GM18868 (cell line): ENCODE results near the gene GAN.
"Not testable (repeated sequence)": the region's sequence is repeated elsewhere in the genome, so short reads cannot be mapped to it uniquely, and the experiment has no call there.

Source experiments
- ATAC-seq: cut with Tn5 transposase; IDR thresholded peaks from one replicate; pipeline ENCODE4 v1.9.1; 2021; ENCODE audit warnings: mild to moderate bottlenecking, moderate library complexity; ENCODE audit not compliant: unreplicated experiment

GAN gene

GRCh38 chr16:81394966-81395655 lies 80.3 kb downstream of the GAN start:
- no peak for ATAC-seq

GRCh38 chr16:81397058-81397878 lies 82.5 kb downstream of the GAN start:
- no peak for ATAC-seq

DNA sequence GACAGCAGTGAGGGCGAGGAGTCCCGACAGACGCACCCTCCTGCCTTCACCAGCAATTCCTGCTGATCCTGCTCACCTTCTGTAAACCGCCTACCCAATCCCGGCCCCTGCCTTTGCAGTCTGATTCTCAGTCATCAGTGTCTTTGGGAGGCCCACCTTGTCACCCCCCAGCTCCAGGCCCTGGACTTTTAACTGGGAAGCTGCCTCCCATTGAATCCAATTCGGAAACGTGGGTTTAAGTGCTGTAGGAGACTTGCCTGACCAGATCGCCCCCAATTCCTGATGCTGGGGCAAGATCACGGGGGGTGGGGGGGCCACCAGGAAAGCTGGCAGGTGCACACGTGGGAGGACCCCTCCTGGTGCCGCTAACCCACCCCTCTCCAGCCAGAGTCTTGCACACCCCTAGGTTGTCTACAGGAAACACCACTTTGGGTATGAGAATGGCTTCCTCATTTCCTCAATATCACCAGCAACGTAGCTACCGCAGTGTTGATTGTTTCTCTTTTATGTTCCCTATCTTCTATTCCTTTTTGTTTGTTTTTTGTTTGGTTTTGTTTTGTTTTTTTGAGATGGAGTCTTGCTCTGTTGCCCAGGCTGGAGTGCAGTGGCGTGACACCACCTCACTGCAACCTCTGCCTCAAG lies 83.2 kb downstream of the GAN start:
- ATAC-seq: no peak

- ATAC-seq: no peak
Measured at GRCh38 chr16:81399909-81400308, 85.1 kb downstream of the GAN start.

- ATAC-seq: no peak
Measured at GRCh38 chr16:81401035-81401950, 86.5 kb downstream of the GAN start.

DNA sequence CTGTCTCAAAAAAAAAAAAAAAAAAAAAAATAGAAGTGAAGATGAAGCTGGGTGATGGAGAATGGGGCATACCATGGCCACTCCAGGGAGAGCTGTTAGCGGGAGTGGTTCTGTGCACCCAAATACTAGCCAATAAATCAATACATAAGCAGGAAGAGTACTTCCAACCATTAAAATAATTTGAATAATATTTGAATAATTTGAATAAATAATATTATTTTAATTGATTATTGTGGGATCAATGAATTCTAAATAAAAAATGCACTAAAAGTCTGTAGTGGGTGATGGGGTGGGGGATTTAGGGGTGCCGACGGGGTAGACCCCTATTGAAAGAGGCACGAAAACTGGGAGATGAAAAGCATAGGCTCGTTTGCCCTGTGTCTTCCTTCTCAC lies 88.4 kb downstream of the GAN start:
- ATAC-seq: no peak

- peak; percentile 72 for ATAC-seq
Measured at GRCh38 chr16:81403601-81404391, 89.0 kb downstream of the GAN start.

- not testable (repeated sequence) for ATAC-seq
Measured at GRCh38 chr16:81405002-81405401, 90.2 kb downstream of the GAN start.

DNA sequence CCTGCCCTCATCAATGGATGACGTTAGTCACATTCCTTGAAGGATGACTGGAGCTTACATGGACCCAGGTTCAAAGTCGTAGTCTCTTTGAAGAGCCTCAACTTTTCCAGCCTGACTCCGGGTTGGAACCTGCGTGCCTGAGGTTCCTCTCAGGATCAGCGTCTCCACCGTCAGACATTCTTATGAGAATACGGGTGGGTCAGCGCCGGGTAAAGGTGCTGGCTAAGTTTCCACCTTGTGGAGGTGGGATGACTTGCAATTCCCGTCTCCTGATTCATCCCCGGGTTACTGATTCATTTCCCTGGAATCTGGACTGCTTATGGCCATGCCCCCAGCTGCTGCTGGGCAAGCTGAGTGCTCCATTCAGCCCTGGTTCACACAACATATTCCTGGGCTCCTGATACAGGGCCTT lies 90.9 kb downstream of the GAN start:
- ATAC-seq: no peak

GRCh38 chr16:81408409-81408950 lies 93.7 kb downstream of the GAN start:
- no peak for ATAC-seq

DNA sequence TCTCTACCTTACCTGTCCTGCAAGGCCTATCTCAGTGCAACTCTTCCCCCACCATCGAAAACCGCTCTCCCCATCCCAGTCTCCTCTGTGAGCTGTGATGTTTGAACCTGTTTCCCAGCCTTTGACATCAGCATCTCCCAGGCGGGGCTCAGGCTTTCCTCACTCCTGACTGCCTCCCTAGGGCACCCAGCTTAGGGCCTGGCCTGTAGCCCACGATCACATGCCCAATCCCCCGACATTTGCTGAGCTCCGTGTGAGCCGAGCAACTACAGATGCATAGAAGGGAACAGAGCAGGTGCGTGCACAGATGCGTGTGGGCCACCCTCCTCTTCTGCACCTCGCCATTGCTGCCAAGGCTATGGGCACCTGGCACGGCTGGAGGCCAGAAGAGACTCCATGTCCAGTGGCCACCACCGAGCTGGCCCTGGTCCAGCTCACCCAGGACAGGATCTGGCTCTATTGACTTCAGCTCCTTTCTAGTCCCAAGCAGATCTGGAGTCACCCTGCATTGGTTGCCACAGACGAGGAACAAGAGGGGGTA lies 94.3 kb downstream of the GAN start:
- ATAC-seq: no peak

GRCh38 chr16:81410643-81411293 lies 96.0 kb downstream of the GAN start:
- ATAC-seq: no peak

GRCh38 chr16:81413245-81413990 lies 98.7 kb downstream of the GAN start:
- no peak for ATAC-seq

DNA sequence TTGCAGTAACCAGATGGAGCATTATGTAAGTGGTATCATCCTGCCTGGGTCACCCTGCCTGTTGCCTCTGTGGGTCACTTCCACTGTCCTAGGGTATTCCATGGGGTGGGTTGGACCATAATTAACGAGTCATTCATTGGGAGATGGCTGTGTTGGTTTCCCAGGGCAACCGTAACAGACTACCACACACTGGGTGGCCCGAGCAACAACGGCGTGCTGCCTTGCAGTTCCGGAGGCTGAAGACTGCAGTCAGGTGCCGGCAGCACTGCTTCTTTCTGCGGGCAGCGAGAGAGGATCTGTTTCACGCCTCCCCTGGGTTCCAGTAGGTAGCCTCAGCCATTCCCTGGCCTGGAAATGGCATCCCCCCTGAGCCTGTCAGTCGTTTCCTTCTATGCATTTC lies 101.0 kb downstream of the GAN start:
- ATAC-seq: no peak

DNA sequence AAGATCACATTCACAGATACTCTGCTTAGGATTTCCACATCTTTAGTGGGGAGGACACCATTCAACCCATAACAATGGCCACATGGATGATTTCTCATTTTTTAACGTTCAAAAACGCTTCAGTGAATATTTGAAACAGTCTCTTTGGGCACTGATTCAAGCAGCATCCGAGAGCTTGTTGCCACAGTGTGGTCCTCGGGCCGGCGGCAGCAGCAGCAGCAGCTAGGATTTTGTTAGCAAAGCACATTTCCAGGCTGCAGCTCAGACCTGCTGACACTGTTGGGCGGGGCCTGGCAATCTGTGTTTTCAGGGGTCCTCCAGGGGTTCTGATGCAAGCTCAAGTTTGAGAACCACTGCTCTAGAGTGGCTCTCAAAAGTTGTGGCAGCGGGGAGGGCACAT lies 102.0 kb downstream of the GAN start:
- no peak for ATAC-seq

GRCh38 chr16:81417210-81417609 lies 102.4 kb downstream of the GAN start:
- ATAC-seq: no peak

GRCh38 chr16:81419806-81420205 lies 105.0 kb downstream of the GAN start:
- ATAC-seq: no peak

DNA sequence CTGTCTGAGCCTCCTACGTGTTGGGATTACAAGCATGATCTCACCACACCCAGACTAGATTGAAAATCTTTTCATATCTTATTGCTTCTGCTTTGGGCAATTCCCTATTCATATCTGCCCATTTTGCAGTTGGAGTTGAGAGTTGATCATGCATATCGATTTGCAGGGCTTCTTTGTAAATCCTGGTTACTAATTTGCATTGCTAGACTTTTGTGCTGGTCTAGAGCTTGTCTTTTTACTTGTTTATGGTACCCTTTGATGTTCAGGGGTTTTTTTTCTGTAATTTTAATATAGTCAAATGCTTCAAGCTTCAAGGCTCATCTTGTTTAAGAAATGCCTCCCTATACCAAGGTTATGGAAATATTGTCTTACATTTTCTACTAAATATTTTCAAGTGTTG lies 106.4 kb downstream of the GAN start:
- no peak for ATAC-seq
